ENCODE results near the gene DLAT.
"Not testable (repeated sequence)": the region's sequence is repeated elsewhere in the genome, so short reads cannot be mapped to it uniquely, and the experiment has no call there.

The DLAT gene

DNA sequence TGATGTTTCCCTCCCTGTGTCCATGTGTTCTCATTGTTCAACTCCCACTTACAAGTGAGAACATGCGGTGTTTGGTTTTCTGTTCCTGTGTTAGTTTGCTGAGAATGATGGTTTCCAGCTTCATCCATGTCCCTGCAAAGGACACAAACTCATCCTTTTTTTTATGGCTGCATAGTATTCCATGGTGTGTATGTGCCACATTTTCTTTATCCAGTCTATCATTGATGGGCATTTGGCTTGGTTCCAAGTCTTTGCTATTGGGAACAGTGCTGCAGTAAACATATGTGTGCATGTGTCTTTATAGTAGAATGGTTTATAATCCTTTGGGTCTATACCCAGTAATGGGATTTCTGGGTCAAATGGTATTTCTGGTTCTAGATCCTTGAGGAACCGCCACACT is 21.4 kb downstream of the DLAT start:
- not testable (repeated sequence) for FAIRE-seq

DNA sequence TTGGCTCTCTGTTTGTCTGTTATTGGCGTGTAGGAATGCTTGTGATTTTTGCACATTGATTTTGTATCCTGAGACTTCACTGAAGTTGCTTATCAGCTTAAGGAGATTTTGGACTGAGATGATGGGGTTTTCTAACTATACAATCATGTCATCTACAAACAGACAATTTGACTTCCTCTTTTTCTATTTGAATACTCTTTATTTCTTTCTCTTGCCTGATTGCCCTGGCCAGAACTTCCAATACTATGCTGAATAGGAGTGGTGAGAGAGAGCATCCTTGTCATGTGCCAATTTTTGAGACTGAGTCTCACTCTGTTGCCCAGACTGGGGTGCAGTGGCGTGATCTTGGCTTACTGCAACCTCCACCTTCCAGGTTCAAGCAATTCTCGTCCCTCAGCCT is 23.0 kb downstream of the DLAT start:
- DNase-seq (ENCODE audit: insufficient read length, low spot score); FAIRE-seq: not testable (repeated sequence)

More for the DNA sequence above, 21.4 kb downstream of the DLAT start:
- DNase-seq (ENCODE audit: insufficient read length, low spot score): not testable (repeated sequence)

DNA sequence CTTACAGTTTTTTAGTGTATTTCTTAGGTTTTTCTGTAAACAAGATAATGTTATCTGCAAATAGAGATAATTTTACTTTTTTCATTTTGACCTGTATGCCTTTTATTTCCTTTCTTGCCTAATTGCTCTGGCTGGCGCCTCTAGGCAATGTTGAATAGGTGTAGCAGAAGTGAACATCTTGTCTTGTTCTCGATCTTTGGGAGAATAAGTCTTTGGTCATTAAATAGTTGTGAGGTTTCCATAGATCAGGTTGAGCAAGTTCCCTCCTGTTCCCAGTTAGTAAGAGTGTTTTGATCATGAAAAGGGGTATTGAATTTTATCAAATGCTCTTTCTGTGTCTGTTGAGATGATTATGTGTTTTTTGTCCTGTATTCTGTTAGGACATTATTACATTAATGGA is 24.6 kb downstream of the DLAT start:
- FAIRE-seq: peak; percentile 60
- no peak for DNase-seq (ENCODE audit: insufficient read length, low spot score)

DNA sequence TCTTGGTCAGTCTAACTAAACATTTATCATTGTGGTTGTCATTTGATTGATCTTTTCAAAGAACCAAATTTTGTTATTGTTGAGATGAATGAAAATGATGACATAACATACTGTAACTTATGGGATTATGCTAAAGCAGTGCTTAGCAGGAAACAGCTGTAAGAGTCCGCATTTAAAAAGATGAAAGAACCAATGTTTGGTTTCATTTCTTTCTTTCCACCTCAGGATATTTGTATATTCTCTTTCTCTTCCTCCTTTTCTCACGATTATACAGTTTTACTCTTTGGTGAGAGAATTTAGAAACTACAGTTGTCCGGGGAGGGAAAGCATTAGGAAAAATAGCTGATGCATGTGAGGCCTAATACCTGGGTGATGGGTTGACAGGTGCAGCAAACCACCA is 25.5 kb downstream of the DLAT start:
- DNase-seq (ENCODE audit: insufficient read length, low spot score) (no peak), FAIRE-seq (peak; percentile 82)

DNA sequence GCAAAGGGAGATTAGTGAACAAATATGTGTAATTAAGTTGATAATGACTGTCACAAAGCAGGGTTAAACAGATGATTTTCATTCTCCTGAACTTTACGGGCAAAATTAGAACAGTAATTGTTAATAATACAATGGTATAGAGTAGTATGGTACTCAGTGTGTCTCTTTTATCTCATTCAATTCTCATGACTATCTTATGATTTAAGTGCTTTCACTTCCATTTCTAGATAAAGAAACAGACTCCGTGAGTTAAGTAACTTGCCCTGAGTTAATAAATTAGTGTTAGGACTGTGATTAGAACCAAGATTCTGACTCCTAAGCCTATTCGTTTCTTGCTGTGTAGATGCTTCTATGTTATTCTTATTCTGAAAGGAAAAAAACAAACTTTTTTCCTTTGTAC is 26.6 kb downstream of the DLAT start:
- FAIRE-seq (peak; percentile 84), DNase-seq (ENCODE audit: insufficient read length, low spot score) (no peak)

DNA sequence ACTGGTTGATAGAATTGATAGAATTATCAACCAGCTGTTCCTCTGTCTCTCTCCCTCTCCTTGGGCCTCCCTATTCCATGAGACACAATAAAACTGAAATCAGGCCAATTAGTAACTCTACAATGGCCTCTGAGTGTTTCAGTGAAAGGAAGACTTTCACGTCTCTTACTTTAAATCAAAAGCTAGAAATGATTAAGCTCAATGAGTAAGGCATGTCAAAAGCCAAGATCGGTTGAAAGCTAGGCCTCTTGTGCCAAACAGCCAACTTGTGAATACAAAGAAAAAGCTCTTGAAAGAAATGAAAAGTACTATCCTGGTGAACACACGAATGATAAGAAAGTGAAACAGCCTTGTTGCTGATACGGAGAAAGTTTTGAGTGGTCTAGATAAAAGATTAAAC is 32.0 kb downstream of the DLAT start:
- peak; percentile 40 for FAIRE-seq

DNA sequence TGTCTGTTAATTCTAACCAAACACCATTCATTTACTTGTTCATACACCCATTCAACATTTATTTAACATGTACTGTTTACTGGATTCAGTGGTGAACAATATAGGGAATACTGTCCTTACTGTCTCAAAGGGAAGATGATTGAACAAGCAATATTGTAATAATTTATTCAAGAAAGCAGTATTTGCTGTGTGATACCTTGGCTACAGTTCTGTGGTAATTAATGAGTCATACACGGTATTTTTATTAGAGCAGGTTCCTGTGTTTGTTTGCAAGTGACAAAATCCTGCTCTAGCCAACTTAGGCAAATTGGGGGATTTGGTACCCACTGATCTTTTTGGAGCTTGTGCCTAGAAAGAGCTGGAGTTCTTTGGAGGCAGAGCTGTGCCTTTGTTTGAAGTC is 32.9 kb downstream of the DLAT start:
- no peak for DNase-seq (ENCODE audit: insufficient read length, low spot score)
- FAIRE-seq: no peak

More for the DNA sequence above, 32.0 kb downstream of the DLAT start:
- no peak for DNase-seq (ENCODE audit: insufficient read length, low spot score)

DNA sequence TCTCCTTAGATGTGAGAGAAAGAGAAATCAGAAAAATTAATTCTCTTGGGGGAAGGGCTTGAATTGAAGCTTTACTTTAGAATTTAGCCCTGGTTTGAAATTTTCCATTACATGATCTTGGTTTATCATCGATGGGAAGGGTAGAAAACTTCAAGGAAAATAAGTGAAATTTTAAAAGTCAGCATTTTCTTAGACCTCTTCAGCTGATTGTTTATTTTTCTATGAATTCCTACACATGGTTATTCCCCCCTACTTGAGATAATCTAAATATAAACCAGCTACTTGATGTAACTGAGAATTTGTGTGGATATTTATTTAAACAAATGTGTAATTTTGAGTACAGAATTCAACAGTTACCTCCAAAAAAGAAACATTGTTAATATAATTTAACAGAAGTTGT is 37.7 kb downstream of the DLAT start:
- no peak for DNase-seq (ENCODE audit: insufficient read length, low spot score)
- no peak for FAIRE-seq

DNA sequence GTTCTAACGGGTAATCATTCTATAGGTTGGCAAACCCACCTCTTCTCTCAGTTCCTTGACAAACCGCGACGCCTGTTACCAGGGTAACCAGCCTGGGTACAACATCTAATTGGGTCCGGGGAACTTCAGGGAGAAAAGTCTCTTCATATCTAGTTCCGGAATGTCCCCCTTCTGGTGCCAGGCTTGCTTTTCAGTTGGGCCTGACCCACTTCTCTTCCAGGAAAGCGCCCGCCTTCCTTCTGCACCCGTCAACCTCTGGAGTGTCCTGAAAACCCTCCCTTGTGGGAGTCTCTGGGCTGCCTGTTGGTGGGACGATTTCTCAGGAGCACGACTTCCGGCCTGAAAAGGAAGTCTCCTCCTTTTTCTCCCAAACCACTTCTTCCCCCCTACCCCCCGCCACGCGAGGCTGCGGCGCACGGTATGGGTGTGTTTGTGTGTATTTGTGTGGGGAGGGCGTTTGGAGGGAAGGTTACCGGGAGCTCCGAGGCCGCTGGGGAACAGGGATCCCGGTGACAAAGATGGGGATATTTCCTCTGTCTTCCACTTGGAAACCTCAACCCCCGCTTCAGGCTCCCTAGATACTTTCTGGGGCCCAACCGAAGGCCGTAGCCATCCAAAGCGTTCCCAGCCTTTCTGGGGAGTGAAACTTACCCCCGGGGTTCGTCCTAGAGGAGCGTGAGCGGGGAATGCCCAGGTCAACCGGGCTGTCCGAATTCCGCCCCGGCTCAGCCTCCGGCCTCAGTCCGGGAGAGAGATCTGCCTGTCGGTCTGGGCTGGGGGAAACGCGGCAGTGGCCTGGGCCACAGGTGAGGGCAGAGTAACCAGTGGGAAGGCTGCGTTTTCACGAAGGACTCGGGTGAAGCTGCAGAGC is 49.0 kb downstream of the DLAT start, which contains the start of the genes NKAPD1 and PIH1D2:
Gene NKAPD1 (plus strand): TSS at position 359 of the 871 bp plus-strand sequence. CDS start 1,276 bp downstream, outside the sequence.
Gene PIH1D2 (minus strand): TSS at position 77 of the 871 bp plus-strand sequence. CDS start 843 bp downstream, outside the sequence.
- FAIRE-seq (peak; percentile 98), DNase-seq (ENCODE audit: insufficient read length, low spot score) (peak; percentile 52)

DNA sequence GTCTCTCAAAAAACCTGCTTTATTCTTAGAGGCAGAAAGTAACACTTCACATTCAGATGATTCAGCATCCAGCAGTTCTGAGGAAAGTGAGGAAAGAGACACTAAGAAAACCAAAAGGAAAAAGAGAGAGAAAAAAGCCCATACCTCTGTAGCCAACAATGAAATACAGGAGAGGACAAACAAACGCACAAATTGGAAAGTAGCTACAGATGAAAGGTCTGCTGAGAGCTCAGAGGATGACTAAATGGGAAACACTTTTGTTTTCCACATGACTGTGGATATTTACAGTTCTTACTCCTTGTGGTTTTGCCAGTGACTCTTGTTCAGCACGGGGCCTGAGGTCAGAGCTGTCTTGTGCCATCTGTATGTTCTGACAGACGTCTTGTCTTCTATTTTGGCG is 57.5 kb downstream of the DLAT start:
- DNase-seq (ENCODE audit: insufficient read length, low spot score): no peak

DNA sequence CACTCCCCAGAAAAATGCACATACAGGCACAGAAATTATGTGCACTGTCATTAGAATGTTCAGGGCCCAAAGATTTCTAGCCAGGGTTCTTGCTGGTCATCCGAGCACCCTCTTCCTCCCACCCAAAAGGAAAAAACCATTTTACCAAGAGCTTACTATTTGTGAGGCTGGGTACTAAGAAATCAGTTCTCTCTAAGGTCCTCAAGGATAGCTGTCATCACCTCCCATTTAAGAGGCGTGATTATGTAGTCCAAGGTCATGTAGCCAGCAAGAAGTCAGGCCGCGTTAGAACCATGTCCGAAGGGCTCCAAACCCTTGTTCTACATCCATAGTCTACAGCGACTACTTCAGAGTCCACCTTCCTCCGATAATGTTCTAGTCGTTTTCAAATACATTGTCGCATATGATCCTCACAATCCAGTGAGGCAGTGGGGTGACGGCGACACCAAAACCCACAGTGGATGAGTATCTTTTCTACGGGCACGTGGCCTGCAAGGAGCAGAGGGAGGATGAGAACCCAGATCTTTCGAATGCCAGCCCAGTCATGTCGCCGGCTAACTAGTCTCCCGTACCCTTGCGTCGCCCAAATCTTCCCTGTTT is 60.7 kb downstream of the DLAT start:
- FAIRE-seq (no peak), DNase-seq (ENCODE audit: insufficient read length, low spot score) (peak; percentile 10)

More for the DNA sequence above, 57.5 kb downstream of the DLAT start:
- no peak for FAIRE-seq

DNA sequence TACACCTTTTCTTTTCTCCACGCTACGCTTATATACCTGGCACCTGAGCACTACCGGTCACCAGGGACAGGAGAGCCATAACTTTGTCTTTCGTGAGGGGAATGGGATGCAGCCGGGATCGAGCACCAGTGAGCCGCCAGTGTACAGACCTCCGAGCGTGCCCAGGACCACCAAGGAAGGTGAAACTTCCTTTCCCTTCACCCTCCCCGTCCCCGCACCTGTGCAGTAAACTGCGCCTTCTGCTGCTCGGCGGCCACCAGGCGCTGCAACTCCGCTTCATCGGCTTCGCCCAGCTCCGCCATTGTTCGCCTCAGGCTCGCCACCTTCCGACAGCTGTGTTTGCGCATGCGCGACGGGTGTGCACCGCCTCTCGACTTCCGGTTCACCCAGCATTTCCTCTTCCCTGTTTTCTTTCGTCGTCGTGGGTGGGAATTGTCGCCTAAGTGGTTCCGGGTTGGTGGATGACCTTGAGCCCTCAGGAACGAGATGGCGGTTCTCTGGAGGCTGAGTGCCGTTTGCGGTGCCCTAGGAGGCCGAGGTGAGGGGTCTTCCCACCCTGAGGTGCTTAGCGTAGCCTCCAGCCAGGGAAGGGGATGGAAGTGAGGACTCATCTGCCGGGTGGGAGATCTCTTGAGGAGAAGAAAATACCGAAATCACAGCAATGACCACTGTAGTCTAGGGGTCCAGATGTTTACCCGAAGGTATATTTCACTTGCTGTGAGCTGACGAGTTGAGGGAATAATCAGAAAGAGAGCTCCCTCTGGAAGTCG is 61.4 kb downstream of the DLAT start, which contains the start of the genes SDHD and TIMM8B:
Gene SDHD (plus strand): TSS at position 452 of the 770 bp plus-strand sequence. CDS start 35 bp downstream, at position 487.
Gene TIMM8B (minus strand): TSS at position 335 of the 770 bp plus-strand sequence. CDS start 33 bp downstream, at position 302.
- DNase-seq (ENCODE audit: insufficient read length, low spot score) (peak; percentile 81), FAIRE-seq (peak; percentile 89)

DNA sequence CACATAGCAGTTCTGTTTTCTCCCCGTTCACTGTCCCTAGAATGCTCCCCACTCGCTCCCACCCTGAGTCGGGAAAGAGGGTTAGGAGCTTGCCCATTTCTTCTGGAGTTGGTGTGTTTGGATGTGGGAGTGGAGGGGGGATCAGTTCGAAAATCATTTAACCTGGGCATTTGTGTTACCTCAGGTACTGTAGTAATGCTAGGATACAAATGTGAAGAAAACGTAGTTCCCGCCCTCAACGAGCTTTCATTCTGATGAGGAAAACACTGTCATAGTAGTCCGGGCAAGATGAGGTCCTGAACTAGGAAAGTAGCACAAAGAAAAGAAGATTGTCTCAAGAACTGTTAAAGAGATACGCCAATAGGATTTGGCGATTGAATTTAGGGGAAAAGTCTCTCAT is 62.0 kb downstream of the DLAT start:
- FAIRE-seq (no peak), DNase-seq (ENCODE audit: insufficient read length, low spot score) (no peak)

DNA sequence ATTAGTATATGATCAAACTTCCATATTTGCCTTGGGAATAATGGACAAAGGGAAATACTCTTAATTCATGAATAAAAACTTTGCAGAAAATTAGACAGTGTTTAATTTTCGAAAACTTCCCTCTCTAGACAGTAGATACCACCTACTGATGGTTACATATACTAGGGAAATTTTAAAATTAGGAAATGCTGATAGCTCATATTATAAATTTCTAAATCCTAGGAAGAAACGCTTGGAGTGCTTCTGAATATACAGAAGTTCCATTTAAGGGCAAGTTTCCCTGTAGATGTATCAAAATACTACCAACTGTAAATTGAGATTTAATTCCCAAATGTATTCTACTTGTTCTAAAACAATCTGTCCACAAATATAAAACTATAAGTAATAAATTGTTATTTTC is 70.1 kb downstream of the DLAT start:
- FAIRE-seq; DNase-seq (ENCODE audit: insufficient read length, low spot score): not testable (repeated sequence)

DNA sequence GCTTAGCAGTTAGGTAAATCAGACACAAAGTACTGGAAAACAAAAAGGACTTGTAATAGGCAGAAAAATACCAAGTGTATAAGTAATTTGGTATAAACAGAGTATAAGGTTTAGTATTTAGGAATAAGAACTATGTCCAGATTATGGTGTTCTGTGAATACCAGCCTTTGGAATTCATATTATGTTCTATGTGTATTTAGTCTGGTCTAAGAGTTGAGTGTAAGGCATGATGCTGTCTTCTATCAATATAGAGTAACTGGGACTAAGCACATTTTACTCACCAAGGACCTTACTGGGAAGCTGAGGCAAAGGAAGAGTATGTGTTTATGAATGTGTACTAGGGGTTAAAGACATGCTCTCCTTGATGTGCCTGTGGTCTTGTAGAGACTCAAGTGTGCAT is 71.0 kb downstream of the DLAT start:
- FAIRE-seq (no peak), DNase-seq (ENCODE audit: insufficient read length, low spot score) (no peak)

DNA sequence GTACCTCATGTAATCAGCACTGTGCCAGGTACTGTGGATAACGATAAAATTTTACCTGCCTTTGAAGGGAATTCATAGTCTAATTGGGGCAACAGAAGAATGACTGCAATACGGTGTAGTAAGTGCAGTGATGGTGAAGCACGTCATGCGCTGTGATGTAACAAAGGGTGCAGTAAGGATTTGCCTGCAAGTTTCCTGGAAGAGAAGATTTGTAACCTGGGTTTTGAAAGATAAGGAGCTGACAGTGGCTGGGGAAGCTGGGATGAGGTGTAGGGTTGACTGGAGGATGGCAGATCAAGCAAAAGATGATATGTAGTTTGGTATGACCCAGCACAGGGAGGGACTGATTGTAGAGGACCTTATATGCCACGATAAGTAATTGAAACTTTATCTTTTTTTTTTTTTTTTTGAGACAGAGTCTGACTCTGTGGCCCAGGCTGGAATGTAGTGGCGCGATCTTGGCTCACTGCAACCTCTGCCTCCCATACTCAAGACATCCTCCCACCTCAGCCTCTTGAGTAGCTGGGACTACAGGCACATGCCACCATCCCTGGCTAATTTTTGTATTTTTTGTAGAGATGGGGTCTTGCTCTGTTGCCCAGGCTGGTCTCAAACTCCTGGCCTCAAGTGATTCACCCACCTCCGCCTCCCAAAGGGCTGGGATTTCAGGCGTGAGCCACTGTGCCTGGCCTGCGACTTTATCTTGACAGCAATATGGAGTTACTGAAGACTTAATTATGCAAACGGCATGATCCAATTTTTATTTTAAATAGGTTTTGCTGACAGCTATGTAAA is 72.7 kb downstream of the DLAT start:
- no peak for DNase-seq (ENCODE audit: insufficient read length, low spot score)
- no peak for FAIRE-seq

DNA sequence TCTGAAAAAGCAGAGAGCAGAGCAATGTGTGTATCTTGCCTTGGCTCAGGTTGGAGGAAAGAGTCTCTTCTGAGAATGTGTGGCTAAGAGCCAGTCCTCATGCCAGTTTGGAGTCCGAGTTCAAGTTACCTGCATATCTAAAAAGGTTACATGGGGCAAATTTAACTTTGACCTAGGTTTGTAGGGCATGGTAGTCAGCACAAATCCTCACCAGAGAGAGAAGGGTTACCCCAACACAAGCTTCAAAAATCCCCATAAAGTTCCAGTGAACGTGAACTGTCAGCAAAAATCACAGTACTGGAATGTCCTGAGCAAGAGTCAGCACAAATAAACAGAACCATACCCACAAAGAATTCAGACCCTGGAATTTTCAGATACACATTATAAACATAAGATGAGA is 75.3 kb downstream of the DLAT start:
- FAIRE-seq (no peak), DNase-seq (ENCODE audit: insufficient read length, low spot score) (no peak)

DNA sequence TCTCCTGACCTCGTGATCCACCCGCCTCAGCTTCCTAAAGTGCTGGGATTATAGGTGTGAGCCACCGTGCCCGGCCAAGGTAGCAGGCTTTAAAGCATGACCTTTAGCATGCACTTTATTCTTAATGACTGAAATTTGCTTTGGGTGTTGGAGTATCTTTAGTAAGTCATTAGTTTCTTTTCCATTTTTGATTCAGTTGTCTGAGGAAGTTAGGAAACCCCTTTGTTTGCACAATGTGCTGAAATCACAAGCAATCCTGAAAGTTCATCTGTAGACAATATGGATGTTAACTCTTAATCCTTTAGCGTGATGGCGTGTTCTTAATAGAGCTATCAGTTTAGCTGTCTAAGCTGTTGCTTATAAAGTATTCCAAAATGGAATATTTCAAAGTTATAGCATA is 78.2 kb downstream of the DLAT start:
- FAIRE-seq (no peak), DNase-seq (ENCODE audit: insufficient read length, low spot score) (no peak)

DNA sequence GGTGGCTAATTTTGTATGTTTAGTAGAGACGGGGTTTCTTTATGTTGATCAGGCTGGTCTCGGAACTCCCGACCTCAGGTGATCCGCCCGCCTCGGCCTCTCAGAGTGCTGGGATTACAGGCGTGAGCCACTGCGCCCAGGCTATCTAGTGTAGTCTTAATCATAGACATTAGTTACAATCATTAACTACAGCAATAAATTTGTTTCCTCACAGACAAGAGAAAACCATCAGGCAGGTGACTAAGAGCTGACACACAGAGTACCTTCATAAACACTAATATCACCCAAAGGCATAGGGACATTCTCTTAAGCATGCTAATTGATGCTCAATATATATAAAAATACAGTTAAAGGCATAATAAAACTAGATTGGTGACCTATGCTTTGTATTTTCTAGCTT is 80.9 kb downstream of the DLAT start:
- no peak for DNase-seq (ENCODE audit: insufficient read length, low spot score)
- FAIRE-seq: no peak
